ENCODE data around the gene CFAP20. TPM values are rescaled to one million over a fixed set of nuclear protein-coding genes. Genes with fewer than 3 reads are reported as not detected.
A peak's percentile ranks its signal among the peaks of the same experiment; 100 is the strongest.

Gene CFAP20
- 51.2 TPM for total RNA-seq
- polyA plus RNA-seq: 39.8 TPM

- Histone ChIP-seq H3K4me3 (ENCODE audit: low read depth, low read length) (peak within 1 kb of the TSS; percentile 93), H3K36me3 (ENCODE audit: insufficient read depth) (no peaks in the 10 kb centered on the region), H3K27ac (ENCODE audit: low read depth) (peak within 1 kb of the TSS; percentile 86), H3K4me1 (ENCODE audit: insufficient read depth) (no peaks in the 10 kb centered on the region)
- peak; percentile 99 for DNase-seq (ENCODE audit: extremely low spot score)
- 1% methylated on average over 70 of the region's 70 CpGs for WGBS
Measured at GRCh38 chr16:58129097-58129936, at the start of gene CFAP20. TSS of gene CFAP20 (minus strand) at chr16:58129381. CDS start at chr16:58129115, 266 bp downstream.

GRCh38 chr16:58177353-58177710 lies 48.2 kb upstream of the CFAP20 start:
- H3K4me3 ChIP-seq (ENCODE audit: low read depth, low read length): no peak overlapping the region
- H3K4me1 ChIP-seq (ENCODE audit: insufficient read depth): no peaks in the 10 kb centered on the region
- DNase-seq (ENCODE audit: extremely low spot score): no peak
- no peak overlapping the region for H3K27ac ChIP-seq (ENCODE audit: low read depth)
- WGBS: 88% methylated on average over 1 of the region's 1 CpG
- H3K36me3 ChIP-seq (ENCODE audit: insufficient read depth): no peaks in the 10 kb centered on the region

GRCh38 chr16:58176608-58177352 lies 47.6 kb upstream of the CFAP20 start:
- Histone ChIP-seq H3K27ac (ENCODE audit: low read depth) (no peak overlapping the region), H3K4me3 (ENCODE audit: low read depth, low read length) (no peak overlapping the region), H3K4me1 (ENCODE audit: insufficient read depth) (no peaks in the 10 kb centered on the region), H3K36me3 (ENCODE audit: insufficient read depth) (no peaks in the 10 kb centered on the region)
- DNase-seq (ENCODE audit: extremely low spot score): no peak
- 91% methylated on average over 5 of the region's 5 CpGs for WGBS

GRCh38 chr16:58170223-58170622 lies 41.0 kb upstream of the CFAP20 start:
- H3K27ac ChIP-seq (ENCODE audit: low read depth): no peak overlapping the region
- no peak for DNase-seq (ENCODE audit: extremely low spot score)
- peaks cover 4% of the 10 kb centered on the region for H3K36me3 ChIP-seq (ENCODE audit: insufficient read depth)
- H3K4me1 ChIP-seq (ENCODE audit: insufficient read depth): no peaks in the 10 kb centered on the region
- 97% methylated on average over 2 of the region's 2 CpGs for WGBS
- no peak overlapping the region for H3K4me3 ChIP-seq (ENCODE audit: low read depth, low read length)

- Histone ChIP-seq H3K4me3 (ENCODE audit: low read depth, low read length) (no peak overlapping the region), H3K36me3 (ENCODE audit: insufficient read depth) (peaks cover 7% of the 10 kb centered on the region), H3K27ac (ENCODE audit: low read depth) (no peak overlapping the region), H3K4me1 (ENCODE audit: insufficient read depth) (no peaks in the 10 kb centered on the region)
- no peak for DNase-seq (ENCODE audit: extremely low spot score)
- 85% methylated on average over 3 of the region's 3 CpGs for WGBS
Measured at GRCh38 chr16:58160855-58161254, 31.7 kb upstream of the CFAP20 start.

GRCh38 chr16:58158725-58159124 lies 29.5 kb upstream of the CFAP20 start:
- H3K4me1 ChIP-seq (ENCODE audit: insufficient read depth): no peaks in the 10 kb centered on the region
- no peak for DNase-seq (ENCODE audit: extremely low spot score)
- peaks cover 7% of the 10 kb centered on the region for H3K36me3 ChIP-seq (ENCODE audit: insufficient read depth)
- no peak overlapping the region for H3K27ac ChIP-seq (ENCODE audit: low read depth)
- WGBS: 81% methylated on average over 3 of the region's 3 CpGs
- no peak overlapping the region for H3K4me3 ChIP-seq (ENCODE audit: low read depth, low read length)

GRCh38 chr16:58157951-58158540 lies 28.9 kb upstream of the CFAP20 start:
- Histone ChIP-seq H3K27ac (ENCODE audit: low read depth) (no peak overlapping the region), H3K4me3 (ENCODE audit: low read depth, low read length) (no peak overlapping the region), H3K36me3 (ENCODE audit: insufficient read depth) (peaks cover 4% of the 10 kb centered on the region), H3K4me1 (ENCODE audit: insufficient read depth) (no peaks in the 10 kb centered on the region)
- WGBS: 82% methylated on average over 29 of the region's 29 CpGs
- DNase-seq (ENCODE audit: extremely low spot score): no peak

GRCh38 chr16:58157239-58157638 lies 28.1 kb upstream of the CFAP20 start:
- WGBS: 86% methylated on average over 2 of the region's 2 CpGs

GRCh38 chr16:58155839-58156238 lies 26.7 kb upstream of the CFAP20 start:
- no peak overlapping the region for H3K27ac ChIP-seq (ENCODE audit: low read depth)
- H3K4me1 ChIP-seq (ENCODE audit: insufficient read depth): no peaks in the 10 kb centered on the region
- no peak for DNase-seq (ENCODE audit: extremely low spot score)
- WGBS: 50% methylated on average over 2 of the region's 2 CpGs
- no peaks in the 10 kb centered on the region for H3K36me3 ChIP-seq (ENCODE audit: insufficient read depth)
- H3K4me3 ChIP-seq (ENCODE audit: low read depth, low read length): no peak overlapping the region

More at GRCh38 chr16:58157239-58157638, 28.1 kb upstream of the CFAP20 start:
- DNase-seq (ENCODE audit: extremely low spot score): no peak
- no peaks in the 10 kb centered on the region for H3K36me3 ChIP-seq (ENCODE audit: insufficient read depth)
- no peak overlapping the region for H3K27ac ChIP-seq (ENCODE audit: low read depth)
- H3K4me1 ChIP-seq (ENCODE audit: insufficient read depth): no peaks in the 10 kb centered on the region
- H3K4me3 ChIP-seq (ENCODE audit: low read depth, low read length): no peak overlapping the region

GRCh38 chr16:58154345-58154744 lies 25.2 kb upstream of the CFAP20 start:
- DNase-seq (ENCODE audit: extremely low spot score): no peak
- 75% methylated on average over 2 of the region's 2 CpGs for WGBS
- no peaks in the 10 kb centered on the region for H3K36me3 ChIP-seq (ENCODE audit: insufficient read depth)
- H3K4me3 ChIP-seq (ENCODE audit: low read depth, low read length): no peak overlapping the region
- H3K4me1 ChIP-seq (ENCODE audit: insufficient read depth): no peaks in the 10 kb centered on the region
- no peak overlapping the region for H3K27ac ChIP-seq (ENCODE audit: low read depth)

GRCh38 chr16:58152246-58152868 lies 23.2 kb upstream of the CFAP20 start:
- no peak overlapping the region for H3K27ac ChIP-seq (ENCODE audit: low read depth)
- DNase-seq (ENCODE audit: extremely low spot score): no peak
- no peaks in the 10 kb centered on the region for H3K36me3 ChIP-seq (ENCODE audit: insufficient read depth)
- H3K4me3 ChIP-seq (ENCODE audit: low read depth, low read length): no peak overlapping the region
- 79% methylated on average over 8 of the region's 8 CpGs for WGBS
- no peaks in the 10 kb centered on the region for H3K4me1 ChIP-seq (ENCODE audit: insufficient read depth)

GRCh38 chr16:58148526-58148925 lies 19.3 kb upstream of the CFAP20 start:
- no peak overlapping the region for H3K27ac ChIP-seq (ENCODE audit: low read depth)
- 69% methylated on average over 1 of the region's 1 CpG for WGBS
- no peaks in the 10 kb centered on the region for H3K4me1 ChIP-seq (ENCODE audit: insufficient read depth)
- H3K36me3 ChIP-seq (ENCODE audit: insufficient read depth): no peaks in the 10 kb centered on the region
- no peak overlapping the region for H3K4me3 ChIP-seq (ENCODE audit: low read depth, low read length)
- no peak for DNase-seq (ENCODE audit: extremely low spot score)

GRCh38 chr16:58148099-58148498 lies 18.9 kb upstream of the CFAP20 start:
- DNase-seq (ENCODE audit: extremely low spot score): no peak
- WGBS: 92% methylated on average over 2 of the region's 2 CpGs
- Histone ChIP-seq H3K4me3 (ENCODE audit: low read depth, low read length) (no peak overlapping the region), H3K27ac (ENCODE audit: low read depth) (no peak overlapping the region), H3K4me1 (ENCODE audit: insufficient read depth) (no peaks in the 10 kb centered on the region), H3K36me3 (ENCODE audit: insufficient read depth) (no peaks in the 10 kb centered on the region)
